HepG2 (cell line): Measurements from ENCODE around the gene POU2F1. TPM values are rescaled to one million over a fixed set of nuclear protein-coding genes. Genes with fewer than 3 reads are reported as not detected.

Source experiments
- ATAC-seq: fragments of 200-7000 bp; cut with Tn5 transposase; 3 replicates; pipeline ENCODE4 v1.9.1; 2020; ENCODE audit warnings: mild to moderate bottlenecking, moderate library complexity
- BruUV-seq: library from RNA; stranded (reverse); fragments of 400-500 nt; replicated peaks from 2 replicates; lab custom pipeline; 2021; lab: Mats Ljungman, UMichigan
- CTCF ChIA-PET: fragments of 300-600 bp; formaldehyde crosslinking; extraction: SDS; loops from one replicate; lab custom pipeline; 2021; ENCODE audit warnings: low total read pairs, inconsistent platforms, low intra/inter-chr PET ratio; lab: Yijun Ruan, JAX
- POLR2A ChIA-PET: fragments of 350-600 bp; sonication (Branson Sonifier 250); formaldehyde crosslinking; loops from one replicate; lab custom pipeline; 2020; ENCODE audit warnings: antibody characterized with exemption, inconsistent platforms; lab: Yijun Ruan, JAX
- DNase-seq: peaks from one replicate; pipeline ENCODE4 v3.0.0-alpha.2; 2015; ENCODE audit warnings: low spot score
- FAIRE-seq: peaks from 3 replicates; lab custom pipeline; 2011; peaks lifted over from hg19 to GRCh38; lab: Jason Lieb, UNC
- H2AFZ ChIP-seq: one replicate; pipeline ENCODE4 v1.6.1; 2011; ENCODE audit warnings: low read length, inconsistent platforms
- H3K27ac ChIP-seq: fragments of 300-600 bp; 3 replicates; pipeline ENCODE4 v1.8.0; 2011; ENCODE audit warnings: mixed run types, mild to moderate bottlenecking, mixed read lengths, low read length, inconsistent platforms; ENCODE audit not compliant: insufficient read depth; ENCODE audit errors: extremely low read length
- H3K27me3 ChIP-seq, 2 experiments: fragments of 200-600 bp in 1 of 2; 2 replicates in 1 of 2; 3 replicates in 1 of 2; pipeline versions ENCODE4 v1.6.0 to v1.8.0; 2011; ENCODE audit warnings: low read length in 2 of 2, mild to moderate bottlenecking in 2 of 2, moderate library complexity in 2 of 2, inconsistent platforms in 1 of 2; ENCODE audit not compliant: insufficient read depth in 2 of 2, control insufficient read depth in 1 of 2
- H3K36me3 ChIP-seq, 2 experiments: fragments of 200-600 bp in 1 of 2; replicated peaks in 1 of 2; 2 replicates in 1 of 2; 3 replicates in 1 of 2; pipeline versions ENCODE4 v1.5.1 to v1.8.0; 2011; ENCODE audit warnings: low read length in 2 of 2, inconsistent platforms in 1 of 2; ENCODE audit not compliant: insufficient read depth in 2 of 2, control insufficient read depth in 1 of 2
- H3K4me1 ChIP-seq: 2 replicates; pipeline ENCODE4 v1.5.1; 2012; ENCODE audit warnings: low read length, inconsistent platforms; ENCODE audit not compliant: insufficient read depth
- H3K4me2 ChIP-seq: 2 replicates; pipeline ENCODE4 v1.6.0; 2011; ENCODE audit warnings: low read depth, low read length, inconsistent platforms
- H3K4me3 ChIP-seq, 3 experiments: fragments of 200-600 bp in 1 of 3; sonication (generic), shearing (Covaris generic) in 1 of 3; replicated peaks in 1 of 3; 2 replicates each; pipeline ENCODE4 v1.5.1; 2011 to 2016; ENCODE audit warnings: low read length in 3 of 3, inconsistent platforms in 2 of 3, low read depth in 2 of 3, mild to moderate bottlenecking in 2 of 3, control low read depth in 1 of 3, mixed read lengths in 1 of 3; ENCODE audit not compliant: insufficient read depth in 1 of 3
- H3K79me2 ChIP-seq: one replicate; pipeline ENCODE4 v1.6.1; 2011; ENCODE audit warnings: low read length, inconsistent platforms; ENCODE audit not compliant: insufficient read depth
- H3K9ac ChIP-seq: 2 replicates; pipeline ENCODE4 v1.6.0; 2011; ENCODE audit warnings: mild to moderate bottlenecking, low read depth, low read length, inconsistent platforms; ENCODE audit not compliant: insufficient read depth
- H3K9me3 ChIP-seq: 2 replicates; pipeline ENCODE4 v1.5.1; 2012; ENCODE audit warnings: mild to moderate bottlenecking, low read length
- H4K20me1 ChIP-seq: 2 replicates; pipeline ENCODE4 v1.6.0; 2011; ENCODE audit warnings: inconsistent platforms, mild to moderate bottlenecking, low read length, moderate library complexity; ENCODE audit not compliant: insufficient read depth
- ATF7 ChIP-seq, 2 experiments: fragments of 450-650 bp in 1 of 2; sonication (generic) in 1 of 2; formaldehyde crosslinking in 1 of 2; IDR thresholded peaks; 2 replicates each; pipeline versions ENCODE4 v1.4.0 to v1.6.1; 2016 to 2020; ENCODE audit warnings: antibody characterized with exemption in 1 of 2, mild to moderate bottlenecking in 1 of 2, missing genetic modification reagents in 1 of 2
- CEBPB ChIP-seq: IDR thresholded peaks from 2 replicates; pipeline ENCODE4 v1.6.1; 2011; ENCODE audit warnings: low read depth, low read length, improper control_type of control experiment, borderline replicate concordance
- CREM ChIP-seq, 2 experiments: sonication (generic) in 1 of 2; formaldehyde crosslinking in 1 of 2; IDR thresholded peaks; 2 replicates each; pipeline versions ENCODE4 v1.4.0 to v1.6.1; 2016 to 2020; ENCODE audit warnings: antibody characterized with exemption in 1 of 2, mild to moderate bottlenecking in 1 of 2, missing genetic modification reagents in 1 of 2
- MED13 ChIP-seq: sonication (generic); formaldehyde crosslinking; IDR thresholded peaks from 2 replicates; pipeline ENCODE4 v1.5.0; 2020; ENCODE audit warnings: missing genetic modification reagents
- SAP130 ChIP-seq: IDR thresholded peaks from 2 replicates; pipeline ENCODE4 v1.6.1; 2016; ENCODE audit warnings: low read depth
- TCF12 ChIP-seq, 2 experiments: fragments of 450-650 bp in 1 of 2; sonication (generic) in 1 of 2; formaldehyde crosslinking in 1 of 2; IDR thresholded peaks; 2 replicates each; pipeline versions ENCODE4 v1.6.1 to v1.8.0; 2017 to 2022; ENCODE audit warnings: antibody characterized with exemption in 1 of 2, mild to moderate bottlenecking in 1 of 2, missing genetic modification reagents in 1 of 2, moderate library complexity in 1 of 2
- ZFY ChIP-seq: sonication (generic); formaldehyde crosslinking; IDR thresholded peaks from 2 replicates; pipeline ENCODE4 v1.4.0; 2020; ENCODE audit warnings: missing genetic modification reagents
- ZNF138 ChIP-seq: sonication (generic); formaldehyde crosslinking; IDR thresholded peaks from 2 replicates; pipeline ENCODE4 v1.5.0; 2020; ENCODE audit warnings: mild to moderate bottlenecking, low read depth, missing genetic modification reagents
- ZNF644 ChIP-seq: IDR thresholded peaks from 2 replicates; pipeline ENCODE4 v1.6.1; 2016; ENCODE audit warnings: low read depth
- ZNF883 ChIP-seq: sonication (generic); formaldehyde crosslinking; IDR thresholded peaks from 2 replicates; pipeline ENCODE4 v1.5.1; 2020; ENCODE audit warnings: mild to moderate bottlenecking, missing genetic modification reagents; ENCODE audit errors: not compliant biosample characterization
- ZNF891 ChIP-seq: sonication (generic); formaldehyde crosslinking; IDR thresholded peaks from 2 replicates; pipeline ENCODE4 v1.5.0; 2020; ENCODE audit warnings: mild to moderate bottlenecking, missing genetic modification reagents
- WGBS: methylation state at CpG from one replicate; pipeline ENCODE4 v1.1.6; 2017; ENCODE audit warnings: low lambda C conversion rate; 5-methylcytosine and 5-hydroxymethylcytosine counted together
- in situ Hi-C: cut with HindIII; loops from 2 replicates; pipeline ENCODE4 v1.10.0; 2017; ENCODE audit warnings: low pct_unique_long_range_greater_than_20kb; ENCODE audit not compliant: extremely low pct_ligation_motif_present
- intact Hi-C: fragments of 100-400 bp; cut with micrococcal nuclease; formaldehyde crosslinking; loops from one replicate; pipeline ENCODE4 v1.10.0; 2022; ENCODE audit not compliant: unreplicated experiment
- polyA plus RNA-seq, 8 experiments: library from polyadenylated mRNA; depleted of rRNA in 3 of 8; stranded (reverse) in 7 of 8; unstranded in 1 of 8; fragments of >200 nt; fragmentation: Illumina TruSeq in 4 of 8; extraction: Trizol in 4 of 8; gene quantifications; 2 replicates each; pipeline versions ENCODE4 v1.2.1 to v1.2.3, GENCODE V29; 2011 to 2016; ENCODE audit warnings: low read depth in 4 of 8, missing spikeins in 1 of 8, mixed read lengths in 1 of 8; ENCODE audit not compliant: insufficient read depth in 1 of 8
- total RNA-seq, 5 experiments: library from RNA; depleted of rRNA; stranded (reverse); fragments of >200 nt; fragmentation: Illumina TruSeq; extraction: Trizol; gene quantifications; 2 replicates each; pipeline ENCODE4 v1.2.3, GENCODE V29; 2016; ENCODE audit warnings: low read depth in 1 of 5
- TF ChIP-seq, protein P1 (sequence below): sonication (generic); formaldehyde crosslinking; IDR thresholded peaks from 2 replicates; pipeline ENCODE4 v1.5.0; 2020; ENCODE audit warnings: mild to moderate bottlenecking, missing genetic modification reagents, moderate library complexity
- TF ChIP-seq, protein P2 (sequence below): sonication (generic); formaldehyde crosslinking; IDR thresholded peaks from 2 replicates; pipeline ENCODE4 v1.5.0; 2020; ENCODE audit warnings: missing genetic modification reagents
- TF ChIP-seq, protein P3 (sequence below): IDR thresholded peaks from 2 replicates; pipeline ENCODE4 v1.6.1; 2016; ENCODE audit warnings: missing compliant biosample characterization, missing genetic modification reagents, borderline replicate concordance

Gene POU2F1
- total and polyA plus RNA-seq, 2 of the 13 experiments (the other 11 are each of a cell fraction or from before 2014, with no cell fraction given): 10.2 to 13.0 TPM

DNA sequence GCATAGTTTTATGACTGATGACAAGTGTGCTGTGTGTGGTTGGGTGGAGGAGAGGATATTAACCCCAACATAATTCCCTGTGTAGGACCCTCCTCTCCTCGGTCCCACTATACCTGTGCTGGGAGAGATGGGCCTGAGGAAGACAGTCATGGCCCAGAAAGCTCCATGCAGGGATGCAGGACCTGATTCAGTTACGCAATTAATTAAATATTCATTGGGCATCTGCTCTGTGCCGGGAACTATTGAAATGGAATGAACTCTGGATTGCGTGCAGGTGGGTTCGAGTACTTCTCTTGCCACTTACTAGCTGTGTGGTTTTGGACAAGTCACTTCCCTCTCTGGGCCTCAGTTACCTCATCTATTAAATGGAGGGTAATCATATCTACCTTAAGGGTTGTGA, 223.1 kb downstream of the POU2F1 start:
- H3K4me2 ChIP-seq: no peak overlapping the region
- DNase-seq: no peak
- intact Hi-C loops (loop anchor here (2.0 kb wide), 1 partner anchor 89 kb away; no protein-coding TSS in a partner anchor), in situ Hi-C loops (loop anchor here (5.0 to 10.0 kb wide), 2 partner anchors 376 to 559 kb away; no protein-coding TSS in a partner anchor)
- H4K20me1 ChIP-seq: no peaks in the 10 kb centered on the region
- WGBS: 34% methylated on average over 5 of the region's 5 CpGs
- H3K27me3 ChIP-seq: peaks cover 0 to 27% of the 10 kb centered on the region in 2 experiments; a peak in 2 of 5 replicates
- H3K27ac ChIP-seq: no peak overlapping the region
- no TSS peak for BruUV-seq
- H2AFZ ChIP-seq: no peak overlapping the region
- no peak overlapping the region for H3K9ac ChIP-seq
- no peak overlapping the region for H3K4me3 ChIP-seq
- H3K9me3 ChIP-seq: no peaks in the 10 kb centered on the region
- no peak for FAIRE-seq
- POLR2A ChIA-PET: no interaction called here
- CTCF ChIA-PET: no interaction called here
- no peak for ATAC-seq
- H3K4me1 ChIP-seq: peaks cover 18% of the 10 kb centered on the region
- no peaks in the 10 kb centered on the region for H3K79me2 ChIP-seq
- no peaks in the 10 kb centered on the region for H3K36me3 ChIP-seq
- TF ChIP-seq CEBPB: 0 out of 2 replicates have a peak, but pooled peaks have one; percentile 41
- no peak for TF ChIP-seq TCF12 (IDR thresholded peaks at IDR 0.05)
- no peak for TF ChIP-seq TCF12 (CRISPR knock-in tag; IDR thresholded peaks at IDR 0.05)

DNA sequence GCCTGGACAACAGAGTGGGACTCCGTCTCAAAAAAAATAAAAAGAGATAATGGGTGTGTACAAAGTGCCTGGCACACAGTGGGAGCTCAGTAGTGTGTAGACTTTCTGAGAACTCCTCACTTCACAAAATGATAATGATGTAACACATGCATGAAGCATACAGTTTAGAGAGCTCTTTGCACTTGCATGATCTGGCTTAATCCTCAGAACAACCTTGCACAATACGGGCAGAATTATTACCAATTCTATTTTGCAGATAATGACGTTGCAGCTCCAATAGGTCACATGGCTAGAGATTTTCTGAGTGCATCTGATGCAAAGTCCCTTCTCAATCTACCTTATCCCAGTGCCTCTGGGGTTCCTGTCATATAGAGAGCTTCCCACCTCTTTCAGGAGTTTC, 226.3 kb downstream of the POU2F1 start:
- in situ Hi-C loops: loop anchor here (10.0 kb wide), 1 partner anchor 562 kb away; no protein-coding TSS in a partner anchor
- POLR2A ChIA-PET: no interaction called here
- no peak for TF ChIP-seq MED13 (CRISPR knock-in tag)
- no peak for TF ChIP-seq ZNF644 (CRISPR knock-in tag)
- no peak for TF ChIP-seq ZFY (CRISPR knock-in tag)
- TF ChIP-seq, protein P1, sequence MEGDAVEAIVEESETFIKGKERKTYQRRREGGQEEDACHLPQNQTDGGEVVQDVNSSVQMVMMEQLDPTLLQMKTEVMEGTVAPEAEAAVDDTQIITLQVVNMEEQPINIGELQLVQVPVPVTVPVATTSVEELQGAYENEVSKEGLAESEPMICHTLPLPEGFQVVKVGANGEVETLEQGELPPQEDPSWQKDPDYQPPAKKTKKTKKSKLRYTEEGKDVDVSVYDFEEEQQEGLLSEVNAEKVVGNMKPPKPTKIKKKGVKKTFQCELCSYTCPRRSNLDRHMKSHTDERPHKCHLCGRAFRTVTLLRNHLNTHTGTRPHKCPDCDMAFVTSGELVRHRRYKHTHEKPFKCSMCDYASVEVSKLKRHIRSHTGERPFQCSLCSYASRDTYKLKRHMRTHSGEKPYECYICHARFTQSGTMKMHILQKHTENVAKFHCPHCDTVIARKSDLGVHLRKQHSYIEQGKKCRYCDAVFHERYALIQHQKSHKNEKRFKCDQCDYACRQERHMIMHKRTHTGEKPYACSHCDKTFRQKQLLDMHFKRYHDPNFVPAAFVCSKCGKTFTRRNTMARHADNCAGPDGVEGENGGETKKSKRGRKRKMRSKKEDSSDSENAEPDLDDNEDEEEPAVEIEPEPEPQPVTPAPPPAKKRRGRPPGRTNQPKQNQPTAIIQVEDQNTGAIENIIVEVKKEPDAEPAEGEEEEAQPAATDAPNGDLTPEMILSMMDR (CRISPR knock-in tag): no peak
- TF ChIP-seq ZNF883 (CRISPR knock-in tag): no peak
- TF ChIP-seq, protein P2, sequence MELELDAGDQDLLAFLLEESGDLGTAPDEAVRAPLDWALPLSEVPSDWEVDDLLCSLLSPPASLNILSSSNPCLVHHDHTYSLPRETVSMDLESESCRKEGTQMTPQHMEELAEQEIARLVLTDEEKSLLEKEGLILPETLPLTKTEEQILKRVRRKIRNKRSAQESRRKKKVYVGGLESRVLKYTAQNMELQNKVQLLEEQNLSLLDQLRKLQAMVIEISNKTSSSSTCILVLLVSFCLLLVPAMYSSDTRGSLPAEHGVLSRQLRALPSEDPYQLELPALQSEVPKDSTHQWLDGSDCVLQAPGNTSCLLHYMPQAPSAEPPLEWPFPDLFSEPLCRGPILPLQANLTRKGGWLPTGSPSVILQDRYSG (CRISPR knock-in tag): no peak
- TF ChIP-seq ZNF891 (CRISPR knock-in tag): no peak
- TF ChIP-seq ATF7 (IDR thresholded peaks at IDR 0.05): no peak
- TF ChIP-seq ATF7 (CRISPR knock-in tag; IDR thresholded peaks at IDR 0.05): no peak
- TF ChIP-seq CREM (IDR thresholded peaks at IDR 0.05): no peak
- no peak for TF ChIP-seq CREM (CRISPR knock-in tag; IDR thresholded peaks at IDR 0.05)
- TF ChIP-seq SAP130 (CRISPR knock-in tag): no peak
- TF ChIP-seq, protein P3, sequence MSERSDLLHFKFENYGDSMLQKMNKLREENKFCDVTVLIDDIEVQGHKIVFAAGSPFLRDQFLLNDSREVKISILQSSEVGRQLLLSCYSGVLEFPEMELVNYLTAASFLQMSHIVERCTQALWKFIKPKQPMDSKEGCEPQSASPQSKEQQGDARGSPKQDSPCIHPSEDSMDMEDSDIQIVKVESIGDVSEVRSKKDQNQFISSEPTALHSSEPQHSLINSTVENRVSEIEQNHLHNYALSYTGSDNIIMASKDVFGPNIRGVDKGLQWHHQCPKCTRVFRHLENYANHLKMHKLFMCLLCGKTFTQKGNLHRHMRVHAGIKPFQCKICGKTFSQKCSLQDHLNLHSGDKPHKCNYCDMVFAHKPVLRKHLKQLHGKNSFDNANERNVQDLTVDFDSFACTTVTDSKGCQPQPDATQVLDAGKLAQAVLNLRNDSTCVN: no peak
- TF ChIP-seq ZNF138 (CRISPR knock-in tag): no peak
- intact Hi-C loops: no loop called here
- Histone ChIP-seq H2AFZ (no peak overlapping the region), H3K27ac (no peak overlapping the region), H4K20me1 (no peaks in the 10 kb centered on the region), H3K9me3 (no peaks in the 10 kb centered on the region), H3K9ac (no peak overlapping the region), H3K4me2 (no peak overlapping the region), H3K27me3 (peaks cover 0 to 12% of the 10 kb centered on the region in 2 experiments; a peak in 1 of 5 replicates), H3K36me3 (no peaks in the 10 kb centered on the region), H3K79me2 (no peaks in the 10 kb centered on the region), H3K4me1 (peaks cover 7% of the 10 kb centered on the region; the same call in 1 of the 2 replicates), H3K4me3 (no peak overlapping the region)
- WGBS: 47% methylated on average over 3 of the region's 3 CpGs
- DNase-seq: no peak
- CTCF ChIA-PET: no interaction called here
- ATAC-seq: no peak
- BruUV-seq: no TSS peak
- no peak for FAIRE-seq
